Astrocyte of the cerebellum (primary cell): ENCODE measurements around the gene GRIN2D.

Experiments used
- DNase-seq: peaks from one replicate; pipeline ENCODE4 v3.0.0-alpha.2; 2011; ENCODE audit warnings: low read depth
- H3K4me3 ChIP-seq: 2 replicates; pipeline ENCODE4 v1.5.1; 2011; ENCODE audit warnings: mild to moderate bottlenecking, low read depth, low read length, moderate library complexity
- CTCF ChIP-seq: IDR thresholded peaks from 2 replicates; pipeline ENCODE4 v1.5.1; 2012; ENCODE audit warnings: low read length, low read depth, moderate library complexity, mild to moderate bottlenecking; ENCODE audit errors: missing control alignments
- in situ Hi-C: cut with HindIII; loops from 2 replicates; pipeline ENCODE4 v1.10.0; 2017; ENCODE audit warnings: low sequenced_read_pairs

The GRIN2D gene

GRCh38 chr19:48396016-48396823 is 2.8 kb downstream of the GRIN2D start:
- no peak overlapping the region for H3K4me3 ChIP-seq
- in situ Hi-C loops: no loop called here
- DNase-seq: no peak
- TF ChIP-seq CTCF: no peak

DNA sequence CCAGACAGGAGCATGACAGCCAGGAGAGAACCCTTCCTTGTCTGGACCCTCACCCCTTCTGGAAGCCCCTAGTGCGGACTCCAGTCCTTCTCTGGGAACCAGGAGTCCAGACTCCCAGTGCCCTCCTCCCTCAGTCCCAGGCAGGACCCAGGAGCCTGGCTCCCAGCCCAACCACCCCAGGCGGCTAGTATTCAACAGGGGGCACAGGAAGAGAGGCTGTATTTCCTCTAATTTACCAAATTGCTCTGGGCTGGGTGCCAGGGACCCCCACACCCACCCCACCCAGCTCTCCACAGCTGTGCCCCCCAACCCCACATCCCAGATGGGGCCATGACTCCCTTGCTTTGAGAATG is 3.3 kb downstream of the GRIN2D start:
- in situ Hi-C loops: no loop called here
- H3K4me3 ChIP-seq: no peak overlapping the region
- no peak for DNase-seq
- TF ChIP-seq CTCF: no peak

DNA sequence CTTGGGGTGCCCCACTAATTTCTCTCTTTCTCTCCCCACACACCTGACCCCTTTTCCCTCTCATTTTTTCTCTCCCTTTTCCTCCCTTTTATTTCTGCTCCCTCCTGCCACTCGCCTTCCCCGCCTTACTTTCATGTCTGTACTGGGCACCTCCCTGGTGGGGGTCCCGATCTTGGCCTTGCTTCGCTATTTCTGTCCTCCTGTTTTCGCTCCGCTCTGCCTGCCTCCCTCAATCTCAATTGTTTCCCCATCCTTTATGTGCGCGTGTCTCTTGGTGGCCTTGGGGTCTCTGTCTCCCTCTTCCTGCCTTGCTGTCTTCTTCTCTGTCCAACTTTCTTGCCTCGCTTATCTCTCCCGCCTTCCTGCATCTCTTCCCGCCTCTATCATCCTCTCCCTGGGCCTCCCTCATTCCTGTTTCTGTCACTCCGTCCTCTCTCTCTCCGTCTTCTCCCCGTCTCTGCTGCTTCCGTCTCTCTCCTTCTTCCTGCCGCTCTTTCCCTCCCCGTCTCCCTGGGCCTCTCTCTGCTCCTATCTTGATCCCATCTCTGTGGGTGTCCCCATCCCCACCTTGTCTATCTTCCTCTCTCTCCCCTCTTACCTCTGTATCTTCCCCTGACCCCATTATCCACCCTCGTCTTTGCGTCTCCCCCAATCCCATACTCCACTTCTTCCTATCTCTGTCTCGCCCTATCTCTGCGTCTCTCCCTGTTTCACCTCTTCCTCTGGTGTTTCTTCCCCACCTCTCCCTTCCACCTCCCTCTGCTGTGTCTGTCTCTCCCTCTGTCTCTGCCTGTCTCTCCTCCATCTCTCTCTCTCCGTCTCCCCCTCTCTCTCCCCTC is 4.0 kb downstream of the GRIN2D start:
- in situ Hi-C loops: no loop called here
- peak overlapping the region; percentile 39 for H3K4me3 ChIP-seq
- no peak for TF ChIP-seq CTCF
- no peak for DNase-seq

DNA sequence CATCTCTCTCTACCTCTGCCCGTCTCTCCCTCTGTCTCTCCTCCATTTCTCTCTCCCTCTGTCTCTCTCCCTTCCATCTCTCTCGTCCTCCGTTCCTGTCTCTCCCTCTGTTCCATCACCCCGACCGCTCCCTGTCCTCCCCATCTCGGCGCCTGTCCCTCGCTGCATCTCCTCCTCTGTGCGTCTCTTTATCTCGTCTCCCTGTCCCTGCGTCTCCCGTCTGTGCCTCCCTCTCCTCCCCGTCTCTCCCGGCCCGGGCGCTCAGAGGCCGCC is 4.6 kb downstream of the GRIN2D start:
- TF ChIP-seq CTCF: no peak
- in situ Hi-C loops: no loop called here

DNA sequence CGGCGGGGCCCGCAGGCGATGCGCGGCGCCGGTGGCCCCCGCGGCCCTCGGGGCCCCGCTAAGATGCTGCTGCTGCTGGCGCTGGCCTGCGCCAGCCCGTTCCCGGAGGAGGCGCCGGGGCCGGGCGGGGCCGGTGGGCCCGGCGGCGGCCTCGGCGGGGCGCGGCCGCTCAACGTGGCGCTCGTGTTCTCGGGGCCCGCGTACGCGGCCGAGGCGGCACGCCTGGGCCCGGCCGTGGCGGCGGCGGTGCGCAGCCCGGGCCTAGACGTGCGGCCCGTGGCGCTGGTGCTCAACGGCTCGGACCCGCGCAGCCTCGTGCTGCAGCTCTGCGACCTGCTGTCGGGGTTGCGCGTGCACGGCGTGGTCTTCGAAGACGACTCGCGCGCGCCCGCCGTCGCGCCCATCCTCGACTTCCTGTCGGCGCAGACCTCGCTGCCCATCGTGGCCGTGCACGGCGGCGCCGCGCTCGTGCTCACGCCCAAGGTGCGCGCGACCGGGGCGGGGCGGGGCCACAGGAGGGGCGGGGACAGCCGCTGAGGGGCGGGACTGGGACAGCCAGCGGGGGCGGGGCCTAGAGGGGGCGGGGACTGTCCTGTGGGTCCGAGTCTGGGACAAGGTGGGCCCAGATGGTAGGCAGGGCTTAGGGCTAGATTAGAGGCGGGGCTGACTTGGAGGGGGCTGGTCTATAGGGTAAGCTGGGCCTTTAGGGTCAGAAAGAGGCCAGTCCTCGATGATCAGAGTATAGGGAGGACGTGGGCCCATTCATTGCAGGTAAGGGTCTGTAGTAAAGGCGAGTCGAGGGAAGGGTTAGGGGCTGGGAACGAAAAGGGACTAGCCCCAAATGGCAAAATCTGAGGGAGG is 5.1 kb downstream of the GRIN2D start:
- DNase-seq: no peak
- H3K4me3 ChIP-seq: peak overlapping the region; percentile 39
- in situ Hi-C loops: no loop called here
- no peak for TF ChIP-seq CTCF

More for the DNA sequence above, 4.6 kb downstream of the GRIN2D start:
- no peak for DNase-seq
- peak overlapping the region; percentile 39 for H3K4me3 ChIP-seq

- in situ Hi-C loops: no loop called here
- no peak overlapping the region for H3K4me3 ChIP-seq
- TF ChIP-seq CTCF: no peak
- DNase-seq: no peak
These were observed 6.7 kb downstream of the GRIN2D start for GRCh38 chr19:48400018-48400742.
